Activated naive CD4-positive, alpha-beta T cell treated with Interleukin-2 at 50 U/mL for 16 hours (primary cell): ENCODE results near the gene ZFP36.
A peak's percentile ranks its signal among the peaks of the same experiment; 100 is the strongest.

Experiments used
- DNase-seq: peaks from one replicate; pipeline ENCODE4 v3.0.0-alpha.2; 2020

Gene ZFP36

DNA sequence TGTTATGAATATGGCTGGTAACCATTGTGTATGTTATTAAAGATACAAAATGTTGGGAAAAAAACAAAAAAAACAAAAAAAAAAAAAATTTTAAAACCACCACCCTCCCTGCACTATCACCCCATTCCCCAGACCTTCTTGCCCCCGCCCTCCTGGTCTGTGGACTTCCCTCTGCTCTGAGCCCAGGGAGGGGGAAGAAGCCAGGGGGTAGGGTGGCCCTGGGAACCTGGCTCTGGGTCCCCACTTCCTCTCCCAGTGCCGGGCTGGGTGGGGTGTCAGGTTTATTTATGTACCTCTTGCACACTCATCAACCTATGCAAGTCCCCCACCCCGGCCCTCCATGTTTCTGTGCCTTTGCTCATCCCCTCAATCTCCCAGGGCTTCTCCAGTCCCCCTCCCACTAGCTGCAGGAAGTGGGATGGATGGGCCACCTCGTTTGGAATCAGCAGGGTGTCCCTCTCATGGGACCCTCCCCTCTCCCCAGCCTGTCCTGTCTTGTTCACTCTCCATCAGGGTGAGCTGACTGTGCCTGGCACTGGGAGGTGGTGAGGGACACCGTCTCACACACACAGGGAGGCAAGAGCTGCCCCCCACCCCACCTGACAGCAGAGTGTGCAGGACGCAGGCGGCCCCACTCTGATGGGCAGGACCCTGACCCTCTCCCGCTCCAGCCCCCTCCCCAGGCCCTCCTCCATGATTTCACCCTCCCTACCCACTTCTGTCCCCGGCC, 21.6 kb upstream of the ZFP36 start:
- no peak for DNase-seq

DNA sequence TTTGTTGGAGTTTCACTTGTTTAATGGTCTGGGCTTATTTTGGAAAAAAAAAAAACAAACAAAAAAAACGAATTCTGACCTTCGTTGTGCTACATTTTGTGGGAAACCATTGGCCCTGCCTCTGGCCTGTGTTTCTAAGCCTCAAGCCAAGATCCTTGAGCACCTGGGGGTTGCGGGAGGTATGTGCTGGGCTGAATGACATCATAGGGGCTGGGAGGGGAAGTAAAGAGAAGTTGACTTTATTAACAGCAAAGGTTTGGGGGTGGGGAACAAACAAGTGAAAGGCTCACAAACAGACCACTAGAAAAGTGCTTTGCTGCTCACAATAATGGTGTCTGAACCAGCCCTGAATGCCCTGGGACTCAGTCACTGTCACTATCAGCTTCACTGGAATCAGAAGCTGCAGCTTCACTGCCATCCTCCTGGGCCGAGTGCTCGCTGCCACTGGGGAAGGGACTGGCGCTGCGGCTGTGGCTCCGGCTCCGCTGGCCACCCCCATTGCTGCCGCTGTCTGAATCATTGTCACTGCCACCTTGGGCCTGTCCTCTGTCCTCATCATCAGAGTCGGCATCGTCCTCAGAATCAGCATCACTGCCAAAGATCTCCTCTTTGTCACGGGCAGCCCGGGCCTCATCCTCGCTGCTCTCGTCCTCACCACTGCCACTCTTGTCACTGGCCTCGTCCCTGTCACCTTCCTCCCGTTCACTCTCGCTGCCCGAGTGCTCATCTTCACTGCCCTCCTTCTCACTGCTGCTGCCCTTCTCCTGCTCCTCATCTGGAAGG, 20.8 kb upstream of the ZFP36 start:
- DNase-seq: no peak

DNA sequence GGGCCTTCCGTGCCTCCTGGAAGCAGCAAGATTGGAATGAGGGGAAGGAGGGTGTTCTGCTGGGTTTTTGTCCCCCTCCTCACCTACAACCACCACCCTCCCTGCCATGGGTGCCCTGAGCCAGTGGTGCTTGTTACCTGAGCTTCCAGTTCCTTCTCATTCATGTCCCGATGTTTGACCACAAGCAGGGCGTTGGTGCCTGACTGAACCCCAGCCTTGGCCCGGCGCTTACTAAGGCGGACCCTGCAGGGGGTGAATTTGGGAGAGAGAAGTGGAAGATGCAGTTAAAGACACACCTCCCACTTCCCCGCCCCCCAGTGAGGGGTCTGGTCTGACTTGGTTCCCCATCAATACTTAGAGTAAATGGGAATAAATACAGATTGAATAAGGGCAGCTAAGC, 20.1 kb upstream of the ZFP36 start:
- no peak for DNase-seq

DNA sequence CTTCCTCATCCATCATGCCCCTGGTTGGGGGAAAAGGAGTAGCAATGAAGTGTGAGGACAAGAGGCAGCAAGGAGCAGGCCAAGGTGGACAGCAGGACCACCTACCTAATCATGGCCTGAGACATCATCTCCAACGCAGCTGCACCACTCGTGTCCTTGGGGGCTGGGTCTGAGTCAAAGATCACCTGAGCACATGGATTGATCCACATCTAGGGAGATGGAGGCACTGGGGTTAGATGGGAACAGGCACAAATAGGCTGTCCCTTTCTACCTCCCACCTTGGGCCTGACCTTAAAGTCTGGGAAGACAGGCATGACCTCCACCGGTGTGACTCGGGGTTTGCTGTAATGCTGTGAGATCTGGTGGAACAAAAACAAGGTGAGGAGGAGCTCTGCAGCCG, 18.0 kb upstream of the ZFP36 start:
- DNase-seq: no peak

DNA sequence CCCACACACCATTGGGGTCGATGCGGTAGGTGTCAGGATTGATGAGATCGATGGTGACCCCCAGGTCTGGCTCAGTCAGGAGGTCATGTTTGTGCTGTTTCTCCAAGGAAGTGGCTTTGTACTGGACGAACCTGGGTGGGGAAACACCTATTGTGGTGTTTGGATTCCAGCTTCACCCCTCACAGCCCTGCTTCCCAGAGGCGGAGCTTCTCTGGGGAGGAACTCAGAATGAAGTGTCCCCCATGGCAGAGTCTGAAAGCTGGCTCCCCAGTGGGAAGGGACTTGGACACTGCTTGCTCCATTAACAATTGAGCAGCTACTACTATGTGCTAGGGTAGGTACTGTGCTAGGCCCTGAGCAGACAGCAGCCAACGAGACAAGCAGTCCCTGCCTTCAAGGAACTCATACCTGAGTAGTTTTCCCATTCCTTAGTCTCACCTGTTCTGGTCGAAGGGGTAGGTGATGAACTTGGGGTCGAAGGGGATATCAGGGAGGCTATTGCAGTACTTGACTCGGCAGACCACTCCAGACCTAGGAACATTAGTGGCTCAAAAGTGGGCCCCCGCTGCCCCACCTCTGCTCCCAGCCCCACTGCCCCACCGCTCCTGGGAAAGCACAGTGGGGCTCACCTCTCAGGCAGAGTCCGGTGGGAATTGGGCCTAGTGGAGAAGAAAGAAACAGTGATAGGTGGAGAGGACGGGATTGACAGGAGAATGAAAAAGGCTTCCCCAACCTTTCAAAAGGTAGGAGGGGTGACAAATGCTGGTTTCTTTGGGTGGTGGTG, 16.8 kb upstream of the ZFP36 start:
- DNase-seq: no peak

DNA sequence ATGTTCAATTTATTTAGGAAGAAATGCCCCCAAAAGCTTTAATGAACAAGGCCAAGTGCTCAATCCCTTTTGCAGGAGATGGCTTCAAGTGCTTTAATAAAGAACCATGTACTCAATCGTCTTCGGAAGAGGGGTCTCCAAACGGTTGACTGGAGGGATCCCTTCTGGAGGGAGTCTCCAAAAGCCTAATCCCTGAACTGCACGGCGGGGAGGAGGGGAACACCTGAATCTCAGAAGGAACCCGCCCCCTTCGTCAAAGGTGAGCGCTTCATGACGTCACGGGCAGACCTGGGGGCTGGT, 16.2 kb upstream of the ZFP36 start:
- peak; percentile 79 for DNase-seq

DNA sequence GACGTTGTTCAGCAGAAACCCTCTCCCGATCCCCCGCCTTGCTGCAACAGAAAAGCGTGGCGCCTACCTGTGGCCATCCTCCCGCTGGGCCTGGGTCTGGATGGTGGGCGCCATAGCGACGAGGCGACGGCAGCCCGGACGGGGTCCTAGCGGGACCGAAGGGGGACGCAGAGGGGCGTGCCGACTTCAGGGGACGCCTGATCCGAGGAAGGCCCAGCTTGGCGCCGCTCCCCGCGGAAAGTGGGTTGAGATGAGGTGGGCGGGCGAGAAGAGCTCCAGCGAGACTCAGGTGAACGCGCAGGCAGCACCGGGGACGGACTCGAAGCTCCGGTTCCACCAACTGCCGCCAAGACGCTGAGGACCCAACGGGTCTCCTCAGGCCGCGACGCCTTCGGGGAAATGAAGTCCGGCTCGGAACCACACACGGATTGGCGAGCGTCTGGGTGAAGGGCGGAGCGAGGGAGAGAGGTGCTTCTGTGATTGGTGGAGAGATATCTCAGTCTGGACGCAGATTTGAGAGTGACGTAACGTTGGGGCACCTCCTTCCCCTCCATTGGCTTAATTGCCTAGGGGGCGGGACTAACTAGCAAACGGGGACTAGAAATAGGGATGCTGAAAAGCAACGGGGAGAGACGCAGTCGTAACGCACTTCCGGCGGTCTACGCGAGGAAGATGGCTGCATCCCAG, 15.8 kb upstream of the ZFP36 start, which contains the start of the genes MED29 and PAF1:
Gene MED29, plus strand, starts transcription at position 628 of the 687 bp plus-strand sequence. Its CDS starts 45 bp downstream, at position 673.
Gene PAF1, minus strand, starts transcription at position 356 of the 687 bp plus-strand sequence. Its CDS starts 242 bp downstream, at position 114.
- peak; percentile 97 for DNase-seq

DNA sequence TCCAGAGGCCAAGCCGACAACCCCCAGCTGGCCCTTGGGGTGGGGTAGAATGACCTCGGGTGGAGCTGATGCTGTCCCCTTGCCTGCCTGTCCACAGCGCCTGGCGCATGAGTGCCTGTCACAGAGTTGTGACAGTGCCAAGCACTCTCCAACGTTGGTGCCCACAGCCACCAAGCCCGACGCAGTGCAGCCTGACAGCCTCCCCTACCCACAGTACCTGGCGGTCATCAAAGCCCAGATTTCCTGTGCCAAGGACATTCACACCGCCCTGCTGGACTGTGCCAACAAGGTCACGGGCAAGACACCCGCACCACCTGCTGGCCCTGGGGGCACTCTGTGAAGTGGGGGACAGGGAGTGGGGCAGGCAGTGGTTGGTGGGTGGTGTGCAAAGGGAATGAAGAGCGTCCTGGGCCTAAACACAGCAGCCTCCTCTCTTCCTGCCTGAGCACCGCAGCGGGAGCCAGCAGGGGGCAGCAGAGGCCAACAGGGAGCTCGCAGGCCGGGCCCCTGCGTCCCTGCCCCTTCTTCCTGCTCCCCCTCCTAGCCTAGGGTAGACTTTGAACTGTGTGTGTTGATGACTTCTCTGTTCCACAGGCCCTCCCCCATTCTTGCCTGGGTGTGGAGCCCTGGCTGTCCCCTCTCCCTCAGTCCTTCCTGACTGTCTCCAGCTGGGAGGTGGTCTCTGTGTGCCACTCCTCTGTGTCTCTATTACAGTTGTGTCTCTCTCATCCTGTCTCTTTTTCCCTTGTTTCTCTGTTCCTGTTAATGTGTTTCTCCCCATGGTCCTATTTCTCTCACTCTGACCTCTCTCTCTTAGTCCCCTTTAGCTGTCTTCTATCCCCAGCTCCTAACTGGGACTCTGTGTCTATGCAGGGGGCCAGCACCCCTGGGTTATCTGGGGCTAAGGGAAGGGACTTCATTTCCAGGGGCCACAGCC, 9.0 kb upstream of the ZFP36 start:
- peak; percentile 93 for DNase-seq

DNA sequence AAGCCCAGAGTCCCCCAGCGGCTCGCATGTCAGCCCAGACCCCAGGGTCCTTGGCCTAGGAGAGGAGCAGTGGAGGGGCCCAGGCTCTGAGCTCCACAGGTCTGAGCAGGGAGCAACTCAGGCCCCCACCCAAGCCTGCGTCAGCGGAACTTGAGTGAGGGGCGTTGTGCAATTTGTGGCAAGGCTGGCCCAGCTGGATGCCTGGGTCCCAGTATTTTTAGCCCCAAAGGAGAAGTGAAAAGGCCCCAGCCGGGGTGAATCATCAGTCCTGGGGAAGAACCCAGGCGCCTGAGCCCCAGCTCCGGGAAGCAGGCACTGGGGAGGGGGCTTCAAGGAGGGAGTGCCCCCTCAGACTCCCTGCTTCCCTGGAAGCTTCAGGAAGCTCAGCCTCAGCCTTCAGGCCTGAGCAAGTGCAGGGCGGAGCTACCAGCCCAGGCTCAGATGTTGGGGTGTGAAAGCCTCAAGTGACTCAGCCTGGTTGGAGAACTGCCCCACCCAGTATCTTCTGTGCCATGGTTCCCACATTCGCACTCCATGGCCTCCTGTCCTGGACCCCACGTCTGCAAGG, 8.3 kb upstream of the ZFP36 start:
- peak; percentile 62 for DNase-seq

DNA sequence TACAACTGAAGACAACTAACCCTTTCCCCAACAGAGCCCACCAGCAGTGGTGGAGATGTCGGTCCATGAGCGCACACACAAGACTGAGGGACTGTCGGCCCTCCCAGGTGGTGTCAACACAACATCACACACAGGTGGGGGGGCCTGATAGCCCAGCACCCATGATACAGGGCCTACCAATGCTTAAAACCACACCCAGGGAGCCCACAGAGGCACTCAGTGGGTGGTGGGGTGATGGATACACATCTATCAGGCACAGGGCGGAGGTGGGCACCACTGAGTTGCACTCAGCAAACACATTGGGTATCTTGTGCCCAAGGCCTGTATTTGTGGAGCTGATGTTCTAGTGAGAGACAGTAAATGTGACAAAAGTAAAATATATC, 7.0 kb upstream of the ZFP36 start:
- DNase-seq: no peak

DNA sequence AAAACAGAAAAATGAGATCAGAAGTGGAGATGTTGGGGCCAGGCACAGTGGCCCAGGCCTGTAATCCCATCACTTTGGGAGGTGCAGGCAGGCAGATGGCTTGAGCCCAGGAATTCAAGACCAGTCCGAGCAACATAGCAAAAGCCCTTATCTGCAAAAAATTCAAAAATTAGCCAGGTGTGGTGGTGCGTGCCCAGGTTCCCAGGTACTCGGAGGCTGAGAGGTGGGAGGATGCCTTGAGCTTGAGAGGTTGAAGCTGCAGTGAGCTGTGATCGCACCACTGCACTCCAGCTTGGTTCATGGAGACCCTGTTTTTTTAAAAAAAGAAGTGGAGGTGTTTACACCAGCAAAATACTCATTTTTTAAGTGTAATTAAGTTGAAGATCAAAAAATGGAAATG, 6.6 kb upstream of the ZFP36 start:
- DNase-seq: no peak

DNA sequence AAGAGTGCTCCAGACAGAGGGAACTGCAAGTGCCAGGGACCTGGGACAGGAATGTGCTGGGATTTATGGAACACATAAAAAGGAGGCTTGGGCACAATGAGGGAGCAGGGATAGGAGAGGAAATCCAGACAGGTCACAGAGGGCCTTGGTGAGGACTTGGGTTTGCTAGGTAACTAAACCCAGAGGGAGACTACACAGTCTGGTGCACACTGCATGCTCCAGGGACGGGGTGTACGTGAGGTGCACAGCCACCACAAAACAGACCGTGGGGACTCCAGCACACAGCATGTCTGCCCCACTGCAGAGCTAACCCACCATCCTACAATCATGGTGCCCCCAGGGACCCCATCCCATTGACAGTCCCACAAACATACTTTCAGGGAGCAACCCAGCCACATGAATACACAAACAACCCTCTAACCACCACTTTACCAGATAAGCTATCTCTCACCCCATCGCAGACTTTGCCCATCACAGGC, 5.5 kb upstream of the ZFP36 start:
- no peak for DNase-seq

DNA sequence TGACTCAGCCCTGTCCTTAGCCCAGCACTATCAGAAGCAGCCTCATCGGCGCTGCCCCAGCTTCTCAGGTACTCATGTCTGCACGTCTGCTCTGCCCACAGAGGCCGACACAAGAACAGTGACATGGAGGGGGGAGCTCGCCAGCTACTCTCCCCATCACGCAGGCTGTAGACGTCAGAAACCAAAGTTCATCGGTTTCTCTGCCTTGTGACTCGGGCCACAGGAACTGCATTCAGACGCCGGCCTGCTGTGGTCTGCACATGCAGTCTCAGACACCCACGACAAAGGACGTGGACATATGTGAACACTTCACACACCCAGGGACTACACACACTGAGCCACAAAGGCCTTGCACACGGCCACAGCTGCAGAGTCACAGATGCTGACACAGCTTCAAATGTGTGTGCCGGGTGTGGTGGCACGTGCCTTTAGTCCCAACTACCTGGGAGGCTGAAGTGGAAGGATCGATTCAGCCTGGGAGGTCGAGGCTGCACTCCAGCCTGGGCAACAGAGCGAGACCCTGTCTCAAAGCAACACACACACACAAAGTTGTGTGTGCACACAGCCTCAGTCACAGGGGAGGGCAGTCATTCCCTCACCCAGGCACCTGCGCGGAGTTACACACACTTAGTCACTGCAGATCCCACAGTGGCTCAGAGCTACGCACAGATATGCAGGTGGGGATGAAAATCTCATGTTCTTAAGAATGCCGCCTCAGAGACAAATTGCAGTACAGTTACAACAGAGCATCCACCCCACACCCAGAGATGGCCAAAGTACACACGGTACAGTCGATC, 4.9 kb upstream of the ZFP36 start:
- peak; percentile 84 for DNase-seq

DNA sequence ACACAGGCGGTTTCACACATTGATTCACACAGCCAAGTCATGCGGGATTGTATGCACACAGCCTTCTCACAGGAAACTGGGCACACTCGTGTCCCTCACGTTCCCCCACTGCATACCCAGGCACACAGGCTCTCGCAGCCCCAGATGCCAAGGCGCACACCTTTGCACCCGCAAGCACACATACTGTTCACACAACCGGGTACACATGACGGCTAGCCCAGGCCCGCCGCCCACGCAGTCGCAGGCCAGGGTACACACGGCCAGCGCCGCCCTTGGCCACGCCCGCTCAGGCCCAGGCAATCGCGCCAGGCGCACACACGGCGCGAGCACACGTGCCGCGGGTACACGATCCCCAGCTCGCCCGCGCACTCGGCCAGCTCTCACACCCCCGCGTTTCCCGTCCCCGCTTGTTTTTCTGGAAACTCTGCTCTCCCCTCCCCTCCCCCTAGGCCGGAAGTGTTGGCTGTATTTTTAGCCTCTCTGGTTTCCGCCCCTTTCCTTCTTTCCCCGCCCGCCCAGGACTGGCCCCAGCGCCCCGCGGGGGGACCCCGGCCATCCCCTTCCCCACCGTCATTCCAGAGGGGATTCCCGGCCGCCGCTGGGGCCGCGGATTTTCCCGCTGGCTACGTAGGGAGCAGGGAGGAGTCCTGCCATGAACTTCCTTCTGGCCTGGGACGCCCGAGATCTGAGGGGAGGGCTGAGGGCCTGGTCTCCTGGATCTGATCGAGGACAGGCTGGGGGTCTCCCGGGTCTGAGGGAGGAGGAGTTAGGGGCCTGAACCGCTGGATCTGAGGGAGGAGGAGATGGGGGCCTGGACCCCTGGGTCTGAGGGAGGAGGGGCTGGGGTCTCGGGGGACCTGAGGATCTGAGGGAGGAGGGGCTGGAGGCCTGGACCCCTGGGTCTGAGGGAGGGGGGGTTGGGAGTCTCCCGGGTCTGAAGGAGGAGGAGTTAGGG, 4.0 kb upstream of the ZFP36 start:
- DNase-seq: peak; percentile 86

DNA sequence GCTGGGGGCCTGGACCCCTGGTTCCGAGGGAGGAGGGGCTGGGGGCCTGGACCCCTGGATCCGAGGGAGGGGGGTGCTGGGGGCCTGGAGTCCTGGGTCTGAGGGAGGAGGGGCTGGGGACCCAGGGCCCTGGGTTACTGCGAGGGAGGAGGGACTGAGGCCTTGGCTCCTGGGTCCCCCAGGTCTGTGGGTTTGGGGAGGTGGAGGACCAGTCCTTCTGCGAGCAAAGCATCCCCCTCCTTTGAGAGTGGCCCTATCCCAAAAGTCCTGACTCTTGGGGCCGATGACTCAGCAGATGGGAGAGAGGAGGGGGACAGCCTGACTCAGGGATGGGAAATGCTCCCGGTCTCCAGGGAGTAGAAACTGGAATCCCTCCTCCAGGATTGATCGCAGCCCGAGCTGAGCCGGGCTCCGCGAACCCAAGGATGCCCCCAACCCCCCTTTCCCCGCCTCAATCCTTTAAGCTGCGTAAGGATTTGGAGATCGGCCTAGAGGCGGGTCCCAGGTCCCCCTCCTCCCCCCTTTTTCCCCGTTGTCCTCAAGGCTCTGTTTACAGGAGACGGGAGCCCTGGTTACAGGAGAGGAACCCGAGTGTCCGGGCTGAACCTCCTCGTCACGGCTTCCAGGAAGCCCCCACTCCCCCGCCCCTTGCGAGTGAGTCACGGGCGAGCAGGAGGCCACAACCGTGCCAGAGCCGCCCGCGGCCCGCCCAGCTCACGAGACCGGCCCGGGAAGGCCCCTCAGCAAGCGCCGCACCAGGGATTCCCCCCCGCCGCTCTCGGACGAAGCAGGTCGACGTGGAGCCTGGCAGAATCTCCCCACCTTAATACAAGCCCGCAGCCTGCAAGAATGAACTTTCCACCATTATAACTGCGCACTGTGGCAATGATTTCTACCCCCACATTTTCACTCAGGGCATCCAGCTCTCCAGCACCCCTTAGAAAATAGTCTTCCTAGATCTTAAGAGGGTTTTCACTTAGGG, 3.0 kb upstream of the ZFP36 start:
- DNase-seq: peak; percentile 98

DNA sequence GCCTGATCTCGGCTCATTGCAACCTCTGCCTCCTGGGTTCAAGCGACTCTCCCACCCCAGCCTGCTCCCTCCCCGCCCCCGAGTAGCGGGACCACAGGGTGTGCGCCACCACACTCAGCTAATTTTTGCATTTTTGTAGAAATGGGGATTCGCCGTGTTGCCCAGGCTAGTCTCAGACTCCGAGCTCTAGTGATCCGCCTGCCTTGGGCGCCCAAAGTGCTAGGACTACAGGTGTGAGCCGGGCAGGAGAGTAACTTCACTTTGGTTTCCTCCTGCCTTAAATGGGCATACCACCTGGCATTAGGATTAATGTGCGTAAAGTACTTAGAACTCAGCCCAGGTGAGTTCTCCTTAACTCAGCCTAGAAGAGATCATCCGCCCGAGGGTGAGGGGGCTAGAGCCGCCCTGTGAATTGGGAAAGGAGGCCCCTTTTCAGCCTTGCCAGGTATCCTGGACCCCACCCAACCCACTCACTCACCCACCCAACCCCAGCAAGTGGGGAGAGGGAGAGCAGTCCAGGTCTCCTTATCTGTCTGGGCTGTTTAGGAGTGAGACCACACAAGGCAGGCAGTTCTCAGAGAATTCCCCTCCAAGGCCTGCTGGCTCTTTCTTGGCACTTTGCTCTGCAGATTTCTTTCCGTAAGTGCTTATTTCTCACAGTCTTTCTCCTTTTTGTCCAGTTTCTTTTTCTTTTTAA, 1.2 kb upstream of the ZFP36 start:
- no peak for DNase-seq

DNA sequence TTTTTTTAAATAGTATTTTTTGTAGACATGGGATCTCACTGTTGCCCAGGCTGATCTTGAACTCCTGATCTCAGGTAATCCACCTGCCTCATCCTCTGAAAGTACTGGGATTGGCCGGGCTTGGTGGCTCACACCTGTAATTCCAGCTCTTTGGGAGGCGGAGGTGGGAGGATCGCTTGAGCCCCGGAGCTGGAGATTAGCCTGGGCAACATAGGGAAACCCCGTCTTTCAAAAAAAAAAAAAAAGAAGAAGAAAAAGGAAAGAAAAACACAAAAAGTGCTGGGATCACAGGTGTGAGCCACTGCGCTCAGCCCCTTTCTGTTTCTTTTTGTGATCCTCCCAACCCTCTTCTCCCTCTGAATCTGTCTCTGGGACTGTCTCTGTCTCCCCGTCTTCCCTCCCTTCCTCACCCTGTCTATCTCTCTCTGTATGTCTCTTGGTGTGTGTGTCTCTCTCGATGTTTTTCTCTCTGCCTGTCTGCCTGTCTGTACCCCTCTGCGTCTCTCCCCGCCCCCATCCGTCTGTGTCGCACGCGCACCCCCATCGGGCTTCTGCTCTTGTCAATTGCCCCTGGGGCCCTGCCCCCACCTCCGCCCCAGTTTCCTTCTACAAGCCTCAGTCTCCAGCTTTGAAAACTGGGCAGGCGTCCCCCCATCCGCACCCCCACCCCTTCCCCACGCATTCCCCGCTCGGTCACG, 540 bp upstream of the ZFP36 start:
- peak; percentile 83 for DNase-seq
